ENCODE results near the gene ATM.

- TF ChIP-seq, protein P1, sequence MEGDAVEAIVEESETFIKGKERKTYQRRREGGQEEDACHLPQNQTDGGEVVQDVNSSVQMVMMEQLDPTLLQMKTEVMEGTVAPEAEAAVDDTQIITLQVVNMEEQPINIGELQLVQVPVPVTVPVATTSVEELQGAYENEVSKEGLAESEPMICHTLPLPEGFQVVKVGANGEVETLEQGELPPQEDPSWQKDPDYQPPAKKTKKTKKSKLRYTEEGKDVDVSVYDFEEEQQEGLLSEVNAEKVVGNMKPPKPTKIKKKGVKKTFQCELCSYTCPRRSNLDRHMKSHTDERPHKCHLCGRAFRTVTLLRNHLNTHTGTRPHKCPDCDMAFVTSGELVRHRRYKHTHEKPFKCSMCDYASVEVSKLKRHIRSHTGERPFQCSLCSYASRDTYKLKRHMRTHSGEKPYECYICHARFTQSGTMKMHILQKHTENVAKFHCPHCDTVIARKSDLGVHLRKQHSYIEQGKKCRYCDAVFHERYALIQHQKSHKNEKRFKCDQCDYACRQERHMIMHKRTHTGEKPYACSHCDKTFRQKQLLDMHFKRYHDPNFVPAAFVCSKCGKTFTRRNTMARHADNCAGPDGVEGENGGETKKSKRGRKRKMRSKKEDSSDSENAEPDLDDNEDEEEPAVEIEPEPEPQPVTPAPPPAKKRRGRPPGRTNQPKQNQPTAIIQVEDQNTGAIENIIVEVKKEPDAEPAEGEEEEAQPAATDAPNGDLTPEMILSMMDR (IDR thresholded peaks at IDR 0.05; ENCODE audit: poor library complexity, severe bottlenecking) = no peak
- TF ChIP-seq POLR2AphosphoS5 (IDR thresholded peaks at IDR 0.05) (no peak), TAF1 (IDR thresholded peaks at IDR 0.05; ENCODE audit: low read depth) (no peak), MXI1 (conservative IDR thresholded peaks at IDR 0.05; ENCODE audit: poor library complexity, severe bottlenecking) (no peak)
Observed at GRCh38 chr11:108216988-108217387, 5.9 kb upstream of the ATM start.

All from neural cell (in vitro differentiated cells).